NCI-H526 treated with DMSO at 0.1 percent for 48 hours (cell line): Measurements from ENCODE around the gene ARHGAP42.

Experiments used
- DNase-seq: peaks from one replicate; lab custom pipeline; 2025; lab: John Stamatoyannopoulos, UW

ARHGAP42 gene

GRCh38 chr11:100682247-100682969 is 4.7 kb upstream of the ARHGAP42 start:
- DNase-seq, result no peak

GRCh38 chr11:100683126-100683525 is 4.0 kb upstream of the ARHGAP42 start:
- no peak for DNase-seq

GRCh38 chr11:100684101-100685065 is 2.7 kb upstream of the ARHGAP42 start:
- no peak for DNase-seq

- DNase-seq, result no peak
Measured at GRCh38 chr11:100686476-100687053, 523 bp upstream of the ARHGAP42 start.

GRCh38 chr11:100687630-100688395 is 725 bp downstream of the ARHGAP42 start:
- no peak for DNase-seq

- DNase-seq, result no peak
Measured at GRCh38 chr11:100689141-100689540, 2.1 kb downstream of the ARHGAP42 start.

GRCh38 chr11:100691896-100692653 is 5.0 kb downstream of the ARHGAP42 start:
- DNase-seq, result no peak

- DNase-seq, result no peak
Measured at GRCh38 chr11:100695911-100696310, 8.8 kb downstream of the ARHGAP42 start.

GRCh38 chr11:100703139-100703538 is 16.1 kb downstream of the ARHGAP42 start:
- no peak for DNase-seq

GRCh38 chr11:100703801-100704575 is 16.9 kb downstream of the ARHGAP42 start:
- no peak for DNase-seq

- no peak for DNase-seq
Measured at GRCh38 chr11:100705447-100705846, 18.4 kb downstream of the ARHGAP42 start.

GRCh38 chr11:100706179-100706578 is 19.1 kb downstream of the ARHGAP42 start:
- no peak for DNase-seq

GRCh38 chr11:100709233-100709957 is 22.3 kb downstream of the ARHGAP42 start:
- no peak for DNase-seq

GRCh38 chr11:100711984-100712383 is 24.9 kb downstream of the ARHGAP42 start:
- DNase-seq, result no peak

- no peak for DNase-seq
Measured at GRCh38 chr11:100712583-100712982, 25.5 kb downstream of the ARHGAP42 start.

- DNase-seq, result no peak
Measured at GRCh38 chr11:100715165-100715761, 28.2 kb downstream of the ARHGAP42 start.

GRCh38 chr11:100716838-100717237 is 29.8 kb downstream of the ARHGAP42 start:
- DNase-seq, result no peak

- no peak for DNase-seq
Measured at GRCh38 chr11:100719362-100719761, 32.3 kb downstream of the ARHGAP42 start.

- no peak for DNase-seq
Measured at GRCh38 chr11:100719809-100720221, 32.7 kb downstream of the ARHGAP42 start.
